ENCODE results near the gene SLC26A1. TPM values are rescaled to one million over a fixed set of nuclear protein-coding genes. Genes with fewer than 3 reads are reported as not detected.

SLC26A1 gene
- total RNA-seq, 1 experiment from 2014 or later, result 0.22 TPM

DNA sequence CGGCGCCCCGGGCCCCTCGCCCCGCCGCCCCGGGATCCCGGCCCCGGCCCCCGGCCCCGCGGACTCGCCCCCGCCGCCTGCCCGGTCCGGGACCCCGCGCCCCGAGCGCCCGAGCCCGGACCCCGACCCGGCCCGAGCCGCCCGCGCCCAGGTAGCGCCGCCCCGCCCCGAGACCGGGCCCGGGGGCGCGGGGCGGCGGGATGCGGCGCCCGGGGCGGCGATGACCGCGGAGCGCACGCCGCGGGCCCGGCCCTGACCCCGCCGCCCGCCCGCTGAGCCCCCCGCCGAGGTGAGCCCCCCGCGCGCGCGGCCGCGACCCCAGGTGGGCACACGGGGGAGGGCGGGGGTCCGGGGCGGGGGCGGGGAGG, 18.4 kb upstream of the SLC26A1 start (continued):
- TF ChIP-seq SRF (IDR thresholded peaks at IDR 0.05; ENCODE audit: low read depth) (no peak), EZH2phosphoT487 (IDR thresholded peaks at IDR 0.05; ENCODE audit: borderline replicate concordance) (no peak), SP1 (IDR thresholded peaks at IDR 0.05; ENCODE audit: low read depth) (no peak), JUND (IDR thresholded peaks at IDR 0.05) (no peak)
- TF ChIP-seq, protein P1, sequence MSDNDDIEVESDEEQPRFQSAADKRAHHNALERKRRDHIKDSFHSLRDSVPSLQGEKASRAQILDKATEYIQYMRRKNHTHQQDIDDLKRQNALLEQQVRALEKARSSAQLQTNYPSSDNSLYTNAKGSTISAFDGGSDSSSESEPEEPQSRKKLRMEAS (IDR thresholded peaks at IDR 0.05), result no peak

- peak within 1 kb of the TSS; percentile 80 for H3K27ac ChIP-seq (ENCODE audit: low read depth, low read length)
- DNase-seq (ENCODE audit: low read depth, low spot score) (peak; percentile 73), ATAC-seq (peak; percentile 69)
- peak within 1 kb of the TSS; percentile 86 for H3K9ac ChIP-seq (ENCODE audit: low read length)
- no peaks in the 10 kb centered on the region for H3K9me3 ChIP-seq (ENCODE audit: control insufficient read depth in 1 of 2, insufficient read depth in 1 of 2, low read depth in 1 of 2, low read length in 2 of 2)
- intact Hi-C loops (cut with micrococcal nuclease), result loop anchor here (5.0 kb wide), 1 partner anchor 276 kb away; the partner anchor contains the start of gene MAEA
- H3K27me3 ChIP-seq (ENCODE audit: insufficient read depth, low read length), result no peaks in the 10 kb centered on the region
- H3K4me2 ChIP-seq (ENCODE audit: low read length), result peak within 1 kb of the TSS; percentile 98
- RAD21 ChIA-PET (ENCODE audit: low non-redundant PET in 1 of 2, low total read pairs in 2 of 2, uncharacterized antibody in 2 of 2, unreplicated experiment in 2 of 2), result no interaction called here
- H3K4me3 ChIP-seq (replicated peaks in 1 of 2; ENCODE audit: low read depth in 1 of 2, low read length in 2 of 2), result peak within 1 kb of the TSS; percentile 70 to 75
- H3K9me2 ChIP-seq (ENCODE audit: insufficient read depth), result no peaks in the 10 kb centered on the region
- H2AFZ ChIP-seq (ENCODE audit: low read depth, low read length, poor library complexity, severe bottlenecking), result no peak within 1 kb of the TSS
- BruUV-seq (replicated peaks), result no TSS peak
- CTCF ChIA-PET, result interaction anchor here (1.0 to 1.1 kb wide), 3 partner anchors 24 to 408 kb away, joined by 3 read pairs; partner anchors contain the start of gene IDUA
- peaks cover 12% of the 10 kb centered on the region; the same call in 1 of the 2 replicates for H3K79me2 ChIP-seq (ENCODE audit: insufficient read depth, low read length)
- peaks cover 20 to 38% of the 10 kb centered on the region in 2 experiments for H3K4me1 ChIP-seq (ENCODE audit: control insufficient read depth in 1 of 2, insufficient read depth in 2 of 2, low read length in 2 of 2)
- no peaks in the 10 kb centered on the region for H4K20me1 ChIP-seq (ENCODE audit: insufficient read depth)
- H3K36me3 ChIP-seq (ENCODE audit: control insufficient read depth in 1 of 2, insufficient read depth in 2 of 2, low read length in 2 of 2), result peaks cover 3 to 4% of the 10 kb centered on the region in 2 experiments; a peak in 2 of 4 replicates
- no peak for TF ChIP-seq ELF1 (IDR thresholded peaks at IDR 0.05; ENCODE audit: borderline replicate concordance, low read depth)
- TF ChIP-seq POLR2AphosphoS5 (IDR thresholded peaks at IDR 0.05; ENCODE audit: low read depth, low read length), result peak; percentile 36; the same call in 1 of the 2 replicates
- TF ChIP-seq JUND (IDR thresholded peaks at IDR 0.05), result no peak
- POLR2A ChIA-PET, result no interaction called here
Measured at GRCh38 chr4:1011022-1011665, 17.9 kb upstream of the SLC26A1 start, which contains the start of gene FGFRL1. Gene FGFRL1, plus strand, starts transcription at chr4:1011626. Its CDS starts 860 bp downstream, at chr4:1012486.
